Anterior cingulate cortex (tissue), 58 donors: ENCODE data around the gene DPH6.
A peak's percentile ranks its signal among the peaks of the same experiment; 100 is the strongest.
"Not testable (repeated sequence)": the region's sequence is repeated elsewhere in the genome, so short reads cannot be mapped to it uniquely, and the experiment has no call there.

Source experiments
- DNase-seq, 58 donors: peaks; one replicate each; lab custom pipeline; 2025; lab: John Stamatoyannopoulos, UW

DPH6 gene

GRCh38 chr15:35545824-35546510, at the start of gene DPH6:
DPH6 (minus strand) TSS chr15:35546165; CDS start chr15:35546141, 24 bp downstream.
- peak in 56 of 58 donors; percentile 29 to 92 (median 74) for DNase-seq

- no peak for DNase-seq
Measured at GRCh38 chr15:35595656-35596055, 49.7 kb upstream of the DPH6 start.

GRCh38 chr15:35591987-35592386, 46.0 kb upstream of the DPH6 start:
- DNase-seq = not testable (repeated sequence)

- no peak for DNase-seq
Measured at GRCh38 chr15:35583863-35584528, 38.0 kb upstream of the DPH6 start.

GRCh38 chr15:35580606-35581005, 34.6 kb upstream of the DPH6 start:
- no peak for DNase-seq

GRCh38 chr15:35567392-35567791, 21.4 kb upstream of the DPH6 start:
- no peak for DNase-seq

- peak in 2 of 58 donors; percentile 1 to 11 for DNase-seq
Measured at GRCh38 chr15:35566991-35567390, 21.0 kb upstream of the DPH6 start.

GRCh38 chr15:35565901-35566300, 19.9 kb upstream of the DPH6 start:
- DNase-seq = no peak

- no peak for DNase-seq
Measured at GRCh38 chr15:35562641-35563040, 16.7 kb upstream of the DPH6 start.

GRCh38 chr15:35561308-35561707, 15.3 kb upstream of the DPH6 start:
- no peak for DNase-seq

GRCh38 chr15:35560870-35561269, 14.9 kb upstream of the DPH6 start:
- no peak for DNase-seq

- DNase-seq = no peak
Measured at GRCh38 chr15:35560258-35560657, 14.3 kb upstream of the DPH6 start.

GRCh38 chr15:35559683-35560082, 13.7 kb upstream of the DPH6 start:
- no peak for DNase-seq

GRCh38 chr15:35557544-35557943, 11.6 kb upstream of the DPH6 start:
- no peak for DNase-seq

GRCh38 chr15:35557012-35557411, 11.0 kb upstream of the DPH6 start:
- DNase-seq = no peak

GRCh38 chr15:35555244-35555643, 9.3 kb upstream of the DPH6 start:
- no peak for DNase-seq

- DNase-seq = no peak
Measured at GRCh38 chr15:35550957-35551356, 5.0 kb upstream of the DPH6 start.

GRCh38 chr15:35549567-35549966, 3.6 kb upstream of the DPH6 start:
- DNase-seq = no peak

- no peak for DNase-seq
Measured at GRCh38 chr15:35548435-35548834, 2.5 kb upstream of the DPH6 start.

- peak in 13 of 58 donors; percentile 0 to 38 (median 10) for DNase-seq
Measured at GRCh38 chr15:35547775-35548364, 1.9 kb upstream of the DPH6 start.

- peak in 2 of 58 donors; percentile 43 to 56 for DNase-seq
Measured at GRCh38 chr15:35546511-35547381, 781 bp upstream of the DPH6 start.
